ENCODE measurements around the gene BHLHE41.

- peak; percentile 68 for TF ChIP-seq CTCF (conservative IDR thresholded peaks at IDR 0.05; ENCODE audit: low read depth, low read length)
- TF ChIP-seq EZH2 (IDR thresholded peaks at IDR 0.05; ENCODE audit: borderline replicate concordance, low read depth, low read length, poor library complexity, severe bottlenecking), result no peak
Measured at GRCh38 chr12:26119391-26119989, 5.3 kb downstream of the BHLHE41 start.

Measured in A673 (cell line).